Urothelium cell line (cell line): ENCODE measurements around the gene FAM186B.

Experiments used
- DNase-seq: peaks from one replicate; pipeline ENCODE4 v3.0.0; 2011; ENCODE audit warnings: low spot score, mixed read lengths
- FAIRE-seq: peaks from 2 replicates; lab custom pipeline; 2011; peaks lifted over from hg19 to GRCh38; lab: Jason Lieb, UNC

The FAM186B gene

DNA sequence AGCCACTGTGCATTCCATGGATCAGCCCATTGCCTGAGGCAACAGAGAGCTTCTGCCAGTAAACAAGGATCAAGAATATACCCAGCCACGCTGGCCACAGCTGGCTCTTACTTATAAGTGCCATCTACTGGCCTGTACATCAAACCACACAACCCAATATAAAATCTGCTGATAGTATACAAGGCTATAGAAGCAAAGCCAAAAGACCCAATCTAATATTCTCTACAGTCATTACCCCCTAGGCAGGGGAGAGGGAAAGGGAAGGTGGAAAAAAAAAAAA is 4.4 kb upstream of the FAM186B start:
- FAIRE-seq (no peak), DNase-seq (no peak)

DNA sequence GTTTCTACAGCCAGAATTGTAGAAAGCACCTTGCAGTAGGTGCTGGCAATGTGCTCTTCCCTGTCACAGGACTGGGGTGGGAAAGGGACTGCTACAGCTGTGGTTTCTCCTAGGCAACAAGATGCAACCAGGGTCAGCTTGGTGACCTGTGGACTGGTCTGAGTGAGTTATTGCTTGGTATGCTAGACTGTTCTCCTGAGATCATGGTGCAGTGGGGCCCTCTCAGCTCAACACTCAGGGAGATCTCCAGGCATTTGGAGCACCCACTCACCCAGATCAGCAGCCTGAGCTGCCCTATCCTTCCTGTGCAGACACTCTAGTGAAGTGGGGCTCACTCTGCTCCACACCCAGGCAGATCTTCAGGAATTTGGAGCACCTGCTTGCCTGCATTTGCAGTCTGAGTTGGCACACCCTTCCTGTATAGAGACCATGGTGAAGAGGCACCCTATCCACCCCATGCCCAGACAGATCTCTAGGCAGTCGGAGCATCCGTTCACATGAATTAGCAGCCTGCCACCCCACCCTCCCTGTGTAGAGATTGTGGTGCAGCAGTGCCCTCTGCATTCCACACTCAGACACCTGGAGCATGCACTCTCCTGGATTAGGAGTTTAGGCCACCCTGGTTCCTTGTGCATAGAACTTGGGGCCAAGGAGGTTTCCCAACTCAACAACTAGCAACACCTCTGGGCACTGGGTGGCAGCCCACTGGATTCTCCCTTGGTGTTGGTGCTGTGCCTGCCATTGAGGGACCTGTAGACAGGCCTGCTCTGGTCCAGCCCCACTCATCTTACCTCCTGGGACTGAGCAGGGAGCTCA is 3.8 kb upstream of the FAM186B start:
- DNase-seq (no peak), FAIRE-seq (no peak)

DNA sequence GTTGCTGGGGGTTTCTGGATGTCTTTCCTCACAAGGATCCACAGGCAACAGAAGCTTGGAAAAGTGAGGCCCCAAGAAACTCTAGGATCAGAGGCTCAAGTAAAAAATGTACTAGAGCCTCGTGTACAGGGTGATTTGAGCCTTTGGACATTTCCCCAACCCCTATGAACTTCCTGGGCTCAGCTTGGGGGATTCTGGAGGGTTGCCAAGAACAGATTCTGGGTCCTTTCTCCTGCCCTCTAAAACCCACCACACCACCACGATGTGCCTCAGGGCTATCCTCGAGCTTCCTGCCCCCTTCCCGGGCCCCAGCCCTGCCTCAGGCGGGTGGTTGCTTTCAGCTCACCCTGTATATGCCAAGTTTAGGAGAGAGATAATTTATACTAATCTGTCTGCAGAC is 583 bp downstream of the FAM186B start:
- FAIRE-seq, result no peak
- no peak for DNase-seq

DNA sequence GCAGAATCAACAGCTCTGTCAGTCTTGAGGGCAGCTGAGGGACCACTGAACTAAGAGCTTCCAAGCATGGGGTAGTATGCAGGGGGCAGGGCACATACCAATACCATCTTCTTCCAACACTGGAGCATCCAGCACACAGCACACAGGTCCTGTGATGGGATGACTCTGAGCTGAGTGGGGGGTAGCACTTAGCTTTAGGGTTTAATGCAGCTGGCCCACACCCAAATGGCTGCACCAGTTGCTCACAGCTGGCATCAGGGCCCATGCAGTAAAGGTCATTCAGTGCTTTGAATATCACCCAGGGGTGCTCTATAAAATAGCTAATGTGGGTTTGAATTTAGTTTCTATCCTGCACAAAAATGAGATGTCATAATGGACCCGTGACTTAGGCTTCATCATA is 1.7 kb downstream of the FAM186B start:
- DNase-seq (no peak), FAIRE-seq (no peak)

DNA sequence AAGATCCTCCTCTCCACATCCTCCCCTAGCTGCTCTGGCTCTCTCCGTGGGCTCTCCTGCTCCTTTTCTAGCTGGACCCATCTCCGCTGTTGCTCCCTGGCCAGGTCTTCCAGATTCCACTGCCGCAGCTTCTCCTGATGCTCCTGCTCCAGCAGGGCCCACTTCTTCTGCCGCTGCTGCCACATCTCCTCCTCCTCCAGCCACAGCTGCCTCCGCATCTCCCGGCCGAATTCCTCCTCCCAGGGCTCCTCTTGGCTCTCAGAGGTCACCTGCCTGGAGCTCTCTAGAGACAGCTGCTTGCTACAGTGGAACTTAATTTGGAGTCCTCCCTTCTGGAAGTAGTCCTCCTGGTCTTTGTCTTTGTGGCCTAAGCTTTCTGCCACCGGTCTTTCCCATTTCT is 5.5 kb downstream of the FAM186B start:
- no peak for DNase-seq
- FAIRE-seq, result no peak

DNA sequence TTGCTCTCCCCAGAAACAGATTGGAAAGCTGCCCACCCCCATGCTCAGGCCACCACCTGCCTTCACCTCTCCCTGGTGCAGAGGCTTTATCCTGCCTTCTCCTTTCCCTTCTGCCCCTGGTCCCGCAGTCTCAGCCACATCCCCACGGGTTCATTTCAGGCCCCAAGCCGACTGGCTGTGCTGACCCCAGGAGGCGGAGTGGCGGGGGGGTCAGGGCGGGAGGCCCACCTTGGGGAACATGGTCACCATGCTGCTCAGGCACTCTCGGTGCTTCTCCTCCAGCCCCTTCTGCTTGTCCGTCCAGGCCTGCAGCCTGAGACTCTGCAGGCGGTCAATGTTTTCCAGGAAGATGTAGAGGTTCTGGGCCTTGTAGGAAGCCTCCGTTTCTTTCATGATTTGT is 6.9 kb downstream of the FAM186B start:
- no peak for FAIRE-seq
- no peak for DNase-seq

DNA sequence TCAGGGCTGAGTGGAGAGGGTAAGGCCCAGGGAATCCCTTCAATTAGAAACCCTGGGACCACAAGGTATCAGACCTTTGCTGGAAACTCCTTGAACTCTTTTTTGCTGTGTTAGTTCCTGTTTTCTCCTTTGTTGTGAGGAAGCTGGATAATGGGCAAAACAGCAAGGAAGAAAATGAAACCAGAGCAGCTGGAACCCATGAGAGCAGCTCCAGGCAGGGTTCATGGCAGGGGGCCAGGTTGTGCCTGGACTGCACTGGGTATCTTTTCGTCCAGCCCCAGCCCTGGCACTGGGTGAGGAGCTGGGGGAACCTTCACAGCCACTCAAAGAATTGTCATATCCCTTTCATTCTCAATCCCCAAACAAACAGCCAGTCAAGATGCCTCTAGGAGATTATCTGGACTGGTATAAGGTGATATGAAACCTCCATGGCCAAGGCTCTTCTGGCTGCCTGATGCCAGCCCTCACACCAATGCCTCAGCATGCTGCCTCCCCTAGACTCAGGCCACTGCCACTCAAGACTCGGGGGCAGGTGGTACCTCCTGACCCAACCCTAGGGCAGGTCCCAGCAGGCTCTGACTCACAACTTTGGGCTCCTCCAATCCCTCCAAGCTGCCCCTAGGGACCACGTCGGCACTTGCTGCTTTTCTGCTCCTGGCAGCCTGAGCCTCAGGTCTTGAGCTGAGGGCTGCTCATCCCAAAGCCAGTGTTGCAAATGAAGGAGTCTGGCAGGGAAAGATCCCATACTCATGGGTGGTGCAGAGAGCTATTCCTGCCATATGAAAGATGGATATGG is 16.5 kb downstream of the FAM186B start:
- DNase-seq, result no peak
- no peak for FAIRE-seq

DNA sequence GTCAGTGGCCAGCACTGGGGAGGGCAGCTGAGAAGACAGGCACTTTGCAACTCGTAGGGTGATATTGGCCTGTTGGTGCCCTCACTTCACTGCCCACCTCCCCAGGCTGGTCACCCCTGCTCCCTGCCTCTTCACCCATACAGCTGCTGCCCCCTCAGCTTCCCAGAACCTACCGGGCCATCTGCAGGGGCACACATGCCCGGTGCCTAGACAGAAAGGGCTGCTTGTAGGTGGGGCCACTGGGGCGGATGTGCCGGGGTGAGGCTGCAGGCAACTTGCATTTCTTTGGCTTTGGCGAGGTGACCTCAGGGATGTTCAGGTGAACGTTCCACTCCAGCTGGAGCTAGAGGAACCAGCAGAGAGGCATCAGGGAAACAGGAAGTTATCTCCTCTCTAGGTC is 17.2 kb downstream of the FAM186B start:
- DNase-seq (no peak), FAIRE-seq (no peak)

DNA sequence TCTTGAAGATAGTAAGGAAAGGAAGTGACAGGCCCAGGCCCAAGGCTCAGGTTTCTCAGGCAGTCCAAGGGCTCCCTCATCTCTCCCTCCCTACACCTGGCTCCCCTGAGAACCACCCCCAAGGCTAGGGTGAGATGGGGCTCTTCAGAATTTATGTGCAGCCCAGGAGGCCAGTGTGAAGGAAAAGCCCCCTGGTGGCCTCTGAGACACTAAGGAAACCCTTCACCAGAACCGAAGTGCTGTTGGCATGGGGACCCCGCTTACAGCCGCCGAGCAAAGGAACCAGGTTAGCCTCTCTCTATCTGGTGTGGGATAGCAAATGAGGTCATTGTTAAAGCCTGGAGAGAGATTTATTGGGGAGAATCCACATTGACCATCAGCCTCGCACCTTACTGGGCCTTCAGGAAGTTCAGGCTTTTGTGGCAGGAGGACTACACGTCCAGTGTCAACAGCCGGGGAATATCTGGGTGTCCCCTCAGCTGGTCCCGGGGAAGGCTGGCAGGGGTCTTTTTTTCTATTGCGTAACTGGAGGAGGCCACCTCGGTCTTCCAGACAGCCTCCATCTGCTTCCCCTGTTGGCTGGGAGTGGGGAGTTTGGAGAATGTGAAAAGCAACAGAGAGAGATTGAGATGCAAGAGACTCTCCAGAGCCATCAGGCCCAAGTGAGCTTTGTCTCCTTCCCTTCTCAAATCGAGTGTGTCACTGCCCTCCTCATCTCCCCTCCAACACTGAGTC is 18.1 kb downstream of the FAM186B start:
- FAIRE-seq, result no peak
- DNase-seq, result no peak

DNA sequence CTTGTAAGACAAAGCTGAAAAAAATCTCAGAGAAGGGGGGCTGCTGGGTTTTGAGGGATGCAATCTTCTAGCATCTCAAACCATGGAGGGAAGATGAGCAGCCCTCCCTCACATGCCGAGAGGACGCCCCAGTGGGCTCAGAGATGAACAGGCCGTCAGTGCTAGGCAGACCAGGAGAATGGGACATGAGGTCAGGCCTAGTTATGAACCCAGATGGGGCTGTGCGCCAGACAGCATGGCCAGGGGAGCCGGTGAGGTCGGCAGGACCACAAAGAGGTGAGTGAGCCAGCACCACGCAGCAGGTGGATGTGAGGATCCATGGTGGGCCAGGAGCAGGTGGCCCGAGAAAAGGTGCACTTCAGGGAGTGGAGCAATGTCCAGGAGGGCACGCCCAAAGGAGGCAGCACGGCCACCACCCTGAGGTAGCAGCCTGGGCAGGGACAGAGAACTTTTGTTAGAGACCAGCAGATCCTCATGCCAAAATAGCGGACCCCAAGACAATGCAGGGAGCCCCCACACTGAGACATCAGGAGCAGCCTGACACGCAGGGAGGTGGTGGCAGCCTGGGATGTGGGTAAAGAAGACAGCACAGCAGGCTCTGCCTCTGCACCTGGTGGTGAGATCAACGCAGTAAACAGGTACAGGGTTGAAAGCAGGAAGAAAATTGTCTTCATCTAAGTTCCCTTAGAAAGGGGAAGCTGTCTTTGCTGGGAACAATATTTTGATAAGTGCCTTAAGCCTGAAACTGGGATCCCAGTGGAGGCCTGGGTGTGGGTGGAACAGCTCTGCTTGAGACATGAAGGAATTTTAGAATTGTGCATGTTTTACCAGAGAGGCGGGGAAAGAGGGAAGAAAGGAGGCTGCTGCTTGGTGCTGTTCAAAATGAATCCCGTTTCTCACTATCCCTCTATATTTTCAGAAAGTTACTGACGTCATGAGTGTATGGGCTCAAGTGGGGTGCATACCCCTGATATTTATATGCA is 19.7 kb downstream of the FAM186B start:
- DNase-seq, result no peak
- no peak for FAIRE-seq

DNA sequence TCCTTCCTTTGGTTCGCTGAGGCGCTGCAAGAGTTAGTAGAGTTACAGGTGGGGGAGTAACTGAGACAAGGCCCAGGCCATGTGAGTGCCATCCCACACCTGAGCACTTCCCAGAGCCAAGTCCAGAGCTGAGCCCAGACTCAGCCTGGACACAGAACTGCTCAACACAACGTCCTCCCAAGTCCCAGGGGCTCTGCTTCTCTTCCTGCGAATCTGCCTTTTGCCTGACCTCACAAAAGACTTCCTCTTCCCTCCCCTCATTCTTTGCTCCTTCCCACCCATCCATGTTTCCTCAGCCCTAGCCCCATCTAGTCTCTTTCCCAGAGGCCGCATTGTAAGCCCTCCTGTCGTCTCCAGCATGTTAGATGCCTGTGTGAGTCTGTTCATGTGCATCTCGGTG is 20.8 kb downstream of the FAM186B start:
- DNase-seq (no peak), FAIRE-seq (no peak)

DNA sequence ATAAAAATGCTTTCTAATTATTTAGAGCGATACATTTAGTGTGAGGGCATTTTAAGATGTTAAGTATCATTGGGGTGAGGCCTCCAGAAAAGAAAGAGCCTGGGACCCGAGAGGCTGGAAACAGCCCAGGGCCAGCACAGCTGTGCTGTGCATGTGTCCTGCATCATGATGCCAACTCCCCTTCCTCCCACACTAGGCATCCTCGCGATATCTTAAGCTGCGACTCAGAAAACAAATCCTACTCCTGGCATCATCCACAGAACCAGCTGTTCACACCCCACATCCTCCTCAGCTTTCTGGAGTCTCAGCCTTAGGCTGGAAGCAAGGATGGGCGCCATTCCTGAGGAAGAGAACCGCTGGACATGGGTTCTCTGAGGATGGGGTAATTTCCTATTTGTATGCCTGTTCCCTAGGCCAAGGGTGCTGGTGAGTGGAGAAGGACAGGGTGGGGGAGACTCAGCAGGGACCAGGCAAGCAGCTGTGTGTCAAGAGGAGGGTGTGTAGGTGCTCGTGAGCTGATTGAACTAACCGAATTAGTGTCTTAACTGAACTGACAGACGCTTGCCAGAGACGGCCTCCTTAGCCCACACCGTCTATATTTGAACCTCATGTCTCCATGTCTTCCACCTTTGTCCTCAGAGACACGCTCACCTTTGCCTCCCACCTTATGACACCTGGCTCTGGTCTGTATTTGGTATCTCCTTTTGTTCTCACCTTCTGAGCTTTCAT is 21.9 kb downstream of the FAM186B start:
- DNase-seq, result no peak
- no peak for FAIRE-seq

DNA sequence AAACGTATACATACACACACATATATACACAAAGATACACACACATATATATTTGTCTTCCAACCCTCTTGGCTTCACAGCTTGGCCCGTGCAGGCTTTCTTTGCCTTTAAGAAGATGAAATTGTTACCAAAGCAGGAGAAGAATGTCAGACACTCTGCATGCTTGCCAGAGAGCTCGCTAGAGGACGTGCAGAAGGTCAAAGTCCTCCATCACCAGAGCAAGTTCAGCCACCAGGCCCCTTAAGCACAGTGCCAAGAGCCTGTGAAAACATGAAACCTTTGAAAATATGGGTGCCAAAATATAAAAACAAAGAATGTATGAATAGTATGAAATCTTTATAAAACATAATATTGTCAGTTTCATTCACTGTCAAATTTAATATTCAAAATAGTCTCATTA is 22.6 kb downstream of the FAM186B start:
- no peak for FAIRE-seq

DNA sequence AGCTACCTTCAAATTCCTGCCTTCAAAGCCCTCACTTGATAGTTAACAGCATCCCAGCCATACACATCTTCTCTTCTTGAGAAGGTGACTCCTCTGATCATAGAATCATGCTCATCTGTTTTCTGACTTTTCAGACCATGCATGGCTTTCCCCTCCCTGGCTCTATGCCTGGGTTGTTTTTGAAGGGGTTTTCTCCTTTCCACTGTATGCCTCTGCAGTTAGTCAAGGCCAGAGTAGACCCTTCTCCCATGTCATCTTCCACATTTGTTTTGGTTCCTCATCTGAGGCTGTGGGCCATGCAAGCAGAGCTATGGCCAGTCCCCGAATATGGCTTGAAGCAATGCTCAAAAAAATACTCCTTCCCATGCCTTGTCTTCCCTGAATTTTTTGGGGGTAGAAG is 23.2 kb downstream of the FAM186B start:
- no peak for DNase-seq
- FAIRE-seq, result no peak

More for the DNA sequence above, 22.6 kb downstream of the FAM186B start:
- no peak for DNase-seq

DNA sequence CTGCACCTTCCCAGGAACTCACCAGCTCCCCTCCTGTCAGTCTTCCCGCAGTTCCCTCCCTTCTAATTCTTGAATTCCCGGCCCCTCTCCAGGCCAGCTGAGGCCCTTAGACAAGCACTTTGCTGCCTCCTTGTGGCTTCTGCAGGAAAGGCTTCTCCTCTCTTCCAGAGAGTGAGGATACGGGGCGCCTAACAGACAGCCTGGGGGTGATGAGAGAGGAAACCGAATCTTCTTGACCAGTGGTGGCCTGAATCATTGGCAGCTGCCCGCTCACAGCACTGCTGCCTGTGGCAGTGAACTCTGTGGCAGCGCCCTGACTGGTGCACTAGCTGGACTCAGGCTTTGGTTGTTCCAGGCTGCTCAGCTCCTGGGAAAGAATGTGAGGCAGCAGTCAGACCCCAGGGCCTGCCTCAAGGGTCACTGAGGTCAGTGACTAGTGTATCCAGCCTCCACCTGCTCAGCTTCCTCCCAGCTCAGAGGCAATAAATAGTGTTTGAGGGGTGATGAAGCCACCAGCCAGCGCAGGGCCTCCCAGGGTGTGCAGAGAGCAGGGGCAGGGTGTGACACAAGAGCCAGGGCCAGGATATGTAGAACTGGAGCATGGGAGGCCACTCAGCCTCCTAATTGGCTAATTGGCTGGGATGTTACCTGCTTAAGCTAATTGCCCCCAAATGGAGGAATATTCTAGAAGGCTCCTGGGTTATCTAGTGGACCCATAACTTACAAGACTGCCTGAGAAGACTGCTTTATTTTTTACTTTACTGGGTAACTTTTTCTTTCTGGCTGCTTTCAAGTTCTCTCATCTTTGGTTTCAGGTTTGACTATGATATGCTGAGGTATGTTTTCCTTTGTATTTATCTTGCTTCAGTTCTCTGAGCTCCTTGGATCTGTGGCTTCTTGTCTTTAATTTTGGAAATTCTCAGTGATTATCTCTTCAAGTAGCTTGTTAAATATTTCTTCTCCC is 24.6 kb downstream of the FAM186B start:
- FAIRE-seq, result no peak
- peak; percentile 85 for DNase-seq

DNA sequence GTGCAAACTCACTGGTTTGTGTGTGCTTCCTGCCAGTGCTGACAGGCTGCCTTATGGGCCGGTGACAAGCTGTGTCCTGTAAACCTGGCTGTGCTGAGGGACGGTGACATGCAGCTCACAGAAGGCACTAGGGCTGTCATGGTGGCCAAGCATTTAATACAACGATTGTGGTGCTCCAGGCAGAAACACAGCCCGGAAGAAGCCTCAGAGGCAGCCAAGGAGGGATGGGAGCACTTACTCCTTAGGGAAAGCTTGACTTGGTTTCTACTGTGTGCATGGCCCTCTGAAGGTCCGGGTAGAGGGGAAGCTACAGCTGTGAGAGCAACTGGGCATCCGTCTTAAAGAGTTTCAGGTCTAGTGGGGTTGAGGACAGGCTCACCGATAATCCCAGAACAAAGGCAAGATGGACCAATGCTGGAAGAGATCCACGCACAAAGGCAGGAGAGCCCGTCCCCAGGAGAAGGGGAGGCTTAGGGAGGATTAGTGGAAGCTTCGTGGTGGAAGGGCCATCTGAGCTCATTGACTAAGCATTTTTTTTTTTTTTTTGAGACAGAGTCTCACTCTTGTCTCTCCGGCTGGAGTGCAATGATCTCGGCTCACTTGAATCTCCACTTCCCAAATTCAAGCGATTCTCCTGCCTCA is 26.8 kb downstream of the FAM186B start:
- FAIRE-seq, result no peak
- no peak for DNase-seq

DNA sequence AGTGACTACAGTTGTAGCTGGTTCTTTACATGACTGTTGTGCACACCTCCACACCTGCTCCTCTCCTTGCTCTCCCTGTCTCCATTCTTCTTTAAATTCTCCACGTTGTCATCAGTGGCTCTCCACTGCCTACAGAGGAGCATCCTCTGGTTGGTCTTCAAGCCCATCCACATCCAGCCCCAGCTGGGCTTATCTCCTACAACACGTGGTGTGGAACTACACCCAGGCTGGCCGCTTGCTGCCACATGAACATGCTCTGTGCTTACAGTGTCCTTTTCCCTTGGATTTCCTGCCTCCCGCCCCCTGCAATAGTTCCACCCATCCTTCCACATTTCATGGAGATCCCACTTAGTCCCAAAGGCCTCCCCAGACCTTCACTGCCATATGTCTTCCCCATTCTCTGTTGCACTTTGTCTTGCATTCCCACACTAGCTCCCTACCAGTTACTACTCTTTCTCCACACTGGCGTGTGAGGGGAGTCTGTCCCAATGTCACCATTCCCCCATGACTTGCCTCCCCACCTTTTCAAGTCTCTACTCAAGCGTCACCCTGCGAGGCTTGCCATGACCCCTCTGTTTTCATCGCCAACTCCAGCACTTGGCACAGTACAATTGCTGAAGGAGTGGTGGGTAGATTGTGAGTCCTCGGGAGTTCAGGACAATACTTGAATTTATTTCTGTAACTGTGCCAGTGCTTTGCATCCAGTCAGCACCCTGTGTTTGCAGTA is 27.7 kb downstream of the FAM186B start:
- no peak for DNase-seq
- no peak for FAIRE-seq
